ENCODE data around the gene ATP11A.

DNA sequence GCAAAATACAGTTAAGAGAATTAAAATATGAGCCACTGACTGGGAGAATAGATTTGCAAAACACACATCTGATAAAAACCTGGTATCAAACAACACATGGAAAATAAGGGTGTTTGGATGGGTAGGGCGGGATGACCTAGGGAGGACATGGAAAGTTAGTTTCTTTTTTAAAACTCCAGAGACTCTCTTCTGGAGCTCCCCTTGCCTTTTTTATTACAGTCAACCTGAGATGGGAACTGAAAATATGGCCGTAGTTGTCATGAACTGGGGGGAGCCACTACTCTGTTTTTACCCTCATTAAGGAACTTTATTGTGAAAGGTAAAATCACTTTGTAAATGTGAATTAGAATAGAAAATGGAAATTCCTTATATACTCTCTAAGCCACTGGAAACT is 113.0 kb downstream of the ATP11A start:
- no peak for TF ChIP-seq EZH2 (IDR thresholded peaks at IDR 0.05; ENCODE audit: insufficient read depth, poor library complexity, severe bottlenecking)
- TF ChIP-seq EZH2phosphoT487 (IDR thresholded peaks at IDR 0.05; ENCODE audit: insufficient read depth, low read depth), result no peak
